HG02571 (cell line): Measurements from ENCODE around the gene PNP.
"Not testable (repeated sequence)": the region's sequence is repeated elsewhere in the genome, so short reads cannot be mapped to it uniquely, and the experiment has no call there.

Experiments used
- ATAC-seq: cut with Tn5 transposase; IDR thresholded peaks from one replicate; pipeline ENCODE4 v1.9.1; 2021; ENCODE audit warnings: mild to moderate bottlenecking, moderate library complexity; ENCODE audit not compliant: unreplicated experiment

Gene PNP

DNA sequence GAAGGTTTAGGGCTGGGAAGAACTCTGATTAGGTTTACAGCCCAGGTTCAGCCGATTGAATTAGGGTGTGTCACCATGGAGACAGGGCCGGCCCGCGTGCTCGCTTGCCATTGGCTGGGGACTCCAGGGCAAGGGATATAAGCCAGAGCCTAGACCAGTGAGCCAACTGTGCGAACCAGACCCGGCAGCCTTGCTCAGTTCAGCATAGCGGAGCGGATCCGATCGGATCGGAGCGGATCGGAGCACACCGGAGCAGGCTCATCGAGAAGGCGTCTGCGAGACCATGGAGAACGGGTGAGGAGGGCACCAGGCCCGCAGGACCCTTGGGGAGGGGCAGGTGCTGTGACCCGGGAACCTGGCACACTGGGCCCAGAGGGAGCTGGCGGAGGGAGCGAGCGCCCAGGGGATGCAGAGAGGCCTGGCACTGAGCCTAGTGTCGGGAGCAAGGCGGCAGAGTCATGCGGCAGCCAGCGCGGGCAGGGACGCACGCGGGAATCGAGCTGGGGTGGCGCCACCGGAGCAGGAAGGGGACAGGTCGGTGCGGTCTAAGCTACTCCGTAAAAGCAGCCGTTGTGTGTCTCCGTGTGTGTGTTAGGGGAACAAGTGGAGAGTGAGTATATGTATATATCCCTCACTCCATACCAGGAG lies at the start of gene PNP:
PNP (plus strand) TSS at position 165 of the 648 bp plus-strand sequence; CDS start at position 284, 119 bp downstream.
- ATAC-seq, result peak; percentile 95

DNA sequence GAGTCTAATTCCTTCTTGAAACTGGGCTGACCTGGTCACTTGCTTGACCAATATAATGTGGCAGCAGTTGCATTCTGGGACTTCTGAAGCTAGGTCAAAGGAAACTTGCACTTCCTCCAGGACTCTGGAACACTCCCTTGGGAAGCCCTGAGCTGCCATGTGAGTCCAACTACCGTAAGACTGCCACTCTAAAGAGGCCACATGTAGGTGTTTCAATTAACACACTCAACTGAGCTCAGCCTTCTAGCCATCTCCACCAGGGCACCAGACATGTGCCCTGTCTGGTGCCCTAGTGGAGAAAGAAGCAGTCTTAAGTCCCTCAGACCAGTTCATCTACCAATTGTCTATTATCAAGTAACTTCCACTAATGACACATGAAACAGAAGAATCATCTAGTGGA lies 49.8 kb upstream of the PNP start:
- no peak for ATAC-seq

DNA sequence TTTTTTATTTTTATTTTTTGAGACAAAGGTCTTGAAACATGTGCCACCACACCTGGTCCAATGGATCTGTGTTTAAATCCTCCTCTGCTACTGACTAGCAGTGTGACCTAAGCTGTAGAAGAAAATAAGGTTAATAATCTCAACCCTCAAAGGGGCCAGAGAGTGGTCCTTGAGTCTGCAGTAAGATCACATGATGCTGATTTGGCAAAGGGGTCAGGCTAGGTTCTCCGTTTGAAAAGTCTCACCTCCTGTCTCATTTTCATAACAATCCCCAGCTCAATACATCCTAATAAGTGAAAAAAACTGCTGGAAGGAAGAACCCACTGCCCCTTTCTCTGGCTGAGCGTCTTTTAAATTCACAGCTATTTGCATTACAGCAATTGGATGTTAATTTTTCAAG lies 47.9 kb upstream of the PNP start:
- no peak for ATAC-seq

DNA sequence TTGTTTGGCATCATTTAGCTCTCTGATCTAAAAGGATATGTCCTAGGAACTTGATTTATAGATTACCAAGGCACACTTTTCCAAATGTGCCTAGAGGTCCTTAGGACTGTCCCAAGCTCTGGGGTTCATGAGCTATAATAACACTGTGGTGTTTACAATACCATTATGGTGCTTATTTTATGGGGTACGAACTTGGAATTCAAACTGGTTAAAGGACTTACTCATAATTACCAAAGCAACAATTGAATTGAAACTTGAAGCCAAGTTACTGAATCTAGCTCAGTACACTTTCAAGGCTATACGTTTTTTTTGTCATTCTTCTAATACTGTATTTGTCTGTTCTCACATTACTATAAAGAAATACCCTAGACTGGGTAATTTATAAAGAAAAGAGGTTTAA lies 46.3 kb upstream of the PNP start:
- ATAC-seq, result no peak

DNA sequence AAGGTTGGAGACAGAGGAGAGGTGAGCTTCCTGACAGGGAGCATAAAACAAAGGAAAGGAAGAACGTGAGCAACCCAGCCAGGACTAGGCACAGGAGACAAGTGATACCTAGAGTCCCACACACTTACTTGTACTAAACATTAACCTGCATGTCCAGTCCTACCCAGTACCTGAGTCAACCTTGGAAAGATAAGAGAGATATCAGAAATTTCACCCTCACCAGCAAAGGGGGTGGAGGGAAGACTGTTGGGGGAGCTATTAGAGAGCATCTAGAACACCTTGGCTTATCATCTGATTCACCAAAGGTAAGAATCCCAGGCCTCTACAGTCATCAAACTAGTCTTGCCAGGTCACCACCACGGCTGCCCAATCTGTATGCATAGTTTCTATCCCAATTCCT lies 44.4 kb upstream of the PNP start:
- ATAC-seq, result no peak

DNA sequence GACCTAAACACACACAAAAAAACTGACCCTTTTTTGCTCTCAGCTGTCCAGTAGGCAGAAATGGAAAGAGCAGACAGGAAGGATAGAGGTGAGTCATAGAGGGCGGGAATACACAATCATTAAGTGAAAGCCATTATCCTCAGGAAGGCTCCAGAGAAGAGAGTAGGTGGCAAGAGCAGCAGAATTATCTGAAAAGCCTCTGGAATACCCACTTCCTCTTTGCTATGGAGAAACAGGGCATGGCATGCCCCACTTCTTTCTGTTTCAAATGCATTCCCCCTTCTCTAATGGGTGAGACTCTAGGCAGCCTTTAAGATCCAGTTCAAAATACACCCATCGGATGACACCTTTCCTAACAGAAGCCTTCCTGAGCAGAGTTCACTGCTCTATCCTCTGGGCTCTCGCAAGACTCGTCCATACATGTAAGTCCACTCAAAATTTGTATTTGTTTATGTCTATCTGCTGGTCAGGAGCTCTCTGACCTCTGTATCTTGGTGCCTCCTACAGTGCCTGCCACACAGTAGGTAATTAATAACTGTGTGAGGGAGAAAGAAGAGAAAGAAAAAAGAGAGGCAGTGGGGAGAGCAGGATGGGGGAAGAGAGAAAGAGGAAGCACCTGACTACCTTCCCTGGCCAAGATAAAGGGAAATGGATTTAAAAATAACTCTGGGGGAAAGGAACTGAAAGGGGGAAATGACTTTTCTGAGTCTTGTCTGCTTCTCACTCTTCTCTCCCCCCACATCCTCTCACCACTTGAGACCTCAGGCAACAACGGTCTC lies 41.8 kb upstream of the PNP start:
- ATAC-seq, result no peak

DNA sequence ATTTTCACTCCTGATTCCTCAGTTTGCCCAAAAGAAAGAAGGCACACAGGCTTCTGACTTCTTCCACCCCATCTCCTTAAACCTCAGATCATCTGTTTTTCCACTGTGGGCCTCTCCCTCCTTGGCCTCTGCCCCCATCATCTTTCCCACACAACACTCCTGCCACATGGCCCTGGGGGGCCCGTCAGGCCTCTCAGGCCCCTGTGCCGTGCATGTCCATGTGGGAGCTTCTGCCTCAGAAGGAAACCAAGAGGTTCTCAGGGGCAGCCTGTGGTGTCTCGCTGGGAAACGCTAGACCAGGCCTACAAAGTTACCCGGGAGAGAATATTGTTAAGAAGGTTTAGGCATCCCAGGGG lies 41.2 kb upstream of the PNP start:
- no peak for ATAC-seq

DNA sequence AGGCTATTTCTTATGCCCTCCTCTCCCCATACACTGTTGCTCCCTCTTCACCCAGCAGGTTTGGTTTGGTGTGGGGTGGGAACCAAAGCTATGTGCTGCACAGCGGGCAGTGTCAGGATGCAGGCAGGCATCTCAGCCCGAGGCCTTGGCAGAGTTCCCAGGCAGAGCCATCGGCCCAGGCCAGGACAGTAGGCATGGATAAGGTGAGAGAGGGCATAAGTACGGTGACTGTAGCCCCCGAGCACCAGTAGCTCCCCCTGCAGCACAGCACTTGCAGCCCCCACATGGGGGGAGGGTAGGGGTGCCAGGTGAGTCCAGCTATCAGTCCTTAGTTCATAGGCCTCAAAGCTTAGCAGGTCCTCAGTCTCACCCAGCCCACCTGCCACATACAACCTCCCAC lies 40.4 kb upstream of the PNP start:
- ATAC-seq, result no peak

DNA sequence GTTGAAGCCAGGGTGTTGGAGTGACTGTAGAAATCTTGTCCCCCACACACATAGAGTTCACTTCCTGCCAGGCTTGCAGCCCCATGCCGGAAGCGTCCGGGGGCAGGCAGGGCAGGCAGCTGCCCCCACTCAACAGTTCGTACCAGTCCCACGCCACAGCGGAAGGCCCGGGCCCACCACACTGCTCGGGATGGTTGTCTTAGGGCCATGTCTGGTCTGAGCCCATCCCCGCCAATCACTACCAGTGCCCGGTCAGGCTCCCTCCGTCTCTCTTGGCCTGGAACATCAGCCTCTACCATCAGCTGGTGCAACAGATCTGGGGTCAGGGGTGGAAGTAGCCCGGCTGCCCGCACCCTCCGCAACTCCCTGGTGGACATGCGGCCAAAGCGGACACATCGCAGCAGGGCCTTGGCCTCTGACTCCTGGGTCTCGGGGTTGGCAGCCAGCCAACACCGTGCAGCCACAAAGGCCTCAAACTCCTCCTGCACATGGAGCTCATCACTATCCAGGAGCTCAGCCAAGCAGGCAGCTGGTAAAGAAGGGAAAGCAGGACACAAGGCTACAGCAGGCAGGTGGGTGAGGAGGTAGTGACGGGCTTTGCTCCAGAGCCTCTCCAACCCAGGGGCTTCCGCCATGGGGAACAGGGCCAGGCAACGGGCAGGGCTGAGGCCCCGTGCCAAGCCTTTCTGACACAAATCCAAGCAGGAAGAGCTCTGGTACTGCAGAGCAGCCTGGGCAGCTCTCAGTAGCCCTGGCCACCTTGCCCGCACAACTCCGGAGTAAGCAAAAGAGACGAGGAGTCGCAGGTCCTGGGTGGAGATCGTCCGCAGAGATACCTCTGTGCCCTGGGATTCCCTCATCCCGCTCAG lies 39.2 kb upstream of the PNP start:
- ATAC-seq, result no peak

DNA sequence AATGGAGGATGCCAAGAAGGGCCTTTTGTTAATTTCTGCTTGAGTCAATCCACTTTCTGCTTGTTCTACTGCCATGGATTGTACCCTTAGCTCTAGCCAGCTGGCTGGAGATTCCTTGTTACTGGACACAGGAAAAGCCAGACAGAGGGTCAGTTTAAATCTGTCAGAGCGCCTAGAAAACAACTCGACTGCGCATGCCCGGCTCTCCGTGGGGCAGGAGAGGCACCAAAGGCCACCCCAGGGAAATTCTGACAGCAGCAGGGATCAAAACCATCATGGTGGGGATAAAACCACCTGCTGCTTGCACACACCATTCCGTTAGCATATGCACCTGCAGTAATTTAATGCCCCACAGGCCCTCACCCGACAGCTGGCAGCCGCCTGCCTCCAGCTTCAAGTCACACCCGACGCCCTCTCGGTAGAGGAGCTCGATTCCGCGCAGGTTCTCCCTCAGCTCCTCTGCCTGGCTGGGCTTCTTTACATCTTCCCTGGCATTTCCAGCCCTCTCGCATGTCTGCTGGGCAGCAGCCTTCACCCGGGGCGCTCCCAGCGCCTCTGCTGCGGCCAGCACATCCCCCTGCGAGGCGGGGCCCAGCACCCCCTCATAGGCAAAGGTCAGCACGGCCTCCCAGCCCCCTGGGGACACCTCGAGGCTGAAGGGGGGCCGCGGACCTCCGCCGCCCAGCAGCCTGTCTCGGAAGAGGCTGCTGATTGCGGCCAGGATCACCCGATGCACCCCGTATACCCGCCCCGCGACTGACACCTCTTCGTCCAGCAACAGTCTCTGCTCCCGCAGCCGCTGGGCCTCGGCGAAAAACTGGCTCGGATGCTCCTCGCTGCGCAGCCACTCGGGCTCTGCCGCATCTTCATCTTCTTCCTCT lies 34.3 kb upstream of the PNP start:
- no peak for ATAC-seq

DNA sequence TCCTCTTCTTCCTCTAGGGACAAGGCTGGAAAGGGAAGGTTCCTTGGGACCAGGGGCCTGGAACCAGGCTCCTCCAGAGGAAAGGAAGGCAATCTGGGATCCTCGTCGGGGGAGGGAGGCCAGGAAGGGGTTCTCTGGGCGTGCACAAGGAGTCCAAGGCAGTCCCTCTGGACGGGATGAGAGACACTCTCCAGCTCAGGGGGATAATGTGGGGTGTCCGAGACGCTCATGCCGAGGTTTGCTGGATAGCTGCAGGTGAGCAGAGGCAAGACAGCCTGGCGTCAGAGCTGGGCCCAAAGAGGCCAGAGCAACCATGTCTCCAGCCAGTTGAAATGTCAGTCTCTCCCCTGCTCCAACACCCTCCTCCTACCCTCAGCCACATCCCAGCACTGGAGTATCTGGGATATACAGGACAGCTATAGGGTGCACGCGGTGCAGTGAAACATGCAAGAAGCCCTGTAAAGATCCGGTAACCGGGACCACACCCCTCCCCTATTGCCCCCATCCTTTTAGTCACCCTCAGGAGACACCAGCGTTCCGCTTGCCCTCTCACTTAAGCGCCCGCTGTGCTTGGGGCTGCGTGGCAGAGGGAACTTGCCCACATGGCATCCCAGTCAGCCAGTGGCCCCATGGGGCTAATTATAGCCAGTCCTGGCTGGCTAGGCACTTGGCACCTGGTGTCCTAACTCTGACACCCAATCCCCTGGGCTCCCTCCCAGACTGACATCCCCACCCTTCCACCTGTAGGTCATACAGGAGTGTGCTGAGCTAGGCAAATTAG lies 33.4 kb upstream of the PNP start, which contains the start of gene KLHL33:
KLHL33 (minus strand) TSS at position 585 of the 781 bp plus-strand sequence; CDS start at position 230, 355 bp downstream.
- no peak for ATAC-seq

DNA sequence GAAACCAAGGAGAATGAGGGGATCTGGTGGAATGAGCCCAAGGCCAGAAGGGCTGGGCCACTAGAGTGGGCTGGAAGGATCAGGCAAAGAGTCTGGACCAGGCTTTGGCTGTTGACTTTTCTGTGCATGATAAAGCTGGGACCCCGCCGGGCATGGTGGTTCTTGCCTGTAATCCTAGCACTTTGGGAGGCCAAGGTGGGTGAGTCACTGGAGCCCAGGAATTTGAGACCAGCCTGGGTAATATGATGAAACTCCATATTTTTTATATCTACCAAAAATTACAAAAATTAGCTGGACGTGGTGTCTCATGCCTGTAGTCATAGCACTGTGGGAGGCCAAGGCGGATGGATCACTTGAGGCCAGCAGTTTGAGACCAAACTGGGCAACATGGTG lies 32.8 kb upstream of the PNP start:
- ATAC-seq, result no peak

DNA sequence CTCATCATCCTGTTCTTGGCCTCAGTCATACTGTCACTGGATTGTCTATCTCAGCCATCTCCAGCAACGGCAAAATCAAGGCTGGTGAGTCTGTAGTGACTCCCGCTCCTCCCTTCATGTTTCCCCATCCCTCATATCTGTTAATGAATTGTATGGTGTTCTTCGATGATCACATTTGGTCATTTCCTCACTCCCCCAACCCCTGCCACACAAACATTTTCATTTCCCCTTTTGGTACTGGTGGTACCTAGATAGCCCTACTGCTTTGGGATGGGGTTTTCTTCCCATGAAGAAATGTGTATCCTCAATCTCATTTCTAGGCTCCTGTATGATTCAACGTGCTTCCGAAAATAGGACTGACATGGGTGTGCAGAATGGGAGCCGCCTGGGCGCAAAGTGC lies 30.5 kb upstream of the PNP start:
- ATAC-seq, result no peak

DNA sequence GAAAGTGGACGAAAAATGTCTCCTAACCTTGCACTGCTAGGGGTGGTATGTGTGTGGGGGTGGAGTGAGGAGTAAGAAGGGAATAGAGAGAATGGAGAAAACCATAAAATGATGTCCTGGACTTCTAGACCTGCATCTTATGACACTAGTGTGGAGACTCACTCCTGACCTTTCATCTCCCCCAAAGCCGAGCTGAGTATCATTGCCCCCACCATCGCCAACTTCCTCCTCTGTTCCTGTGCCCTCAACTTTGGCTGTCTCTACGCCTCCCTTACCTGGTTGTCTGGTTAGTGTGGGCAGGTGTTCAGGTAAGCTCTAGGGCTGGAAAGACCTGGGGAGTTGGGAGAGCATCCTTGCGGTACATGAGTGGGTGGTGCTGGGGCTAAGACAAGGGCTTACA lies 28.7 kb upstream of the PNP start:
- ATAC-seq, result no peak

DNA sequence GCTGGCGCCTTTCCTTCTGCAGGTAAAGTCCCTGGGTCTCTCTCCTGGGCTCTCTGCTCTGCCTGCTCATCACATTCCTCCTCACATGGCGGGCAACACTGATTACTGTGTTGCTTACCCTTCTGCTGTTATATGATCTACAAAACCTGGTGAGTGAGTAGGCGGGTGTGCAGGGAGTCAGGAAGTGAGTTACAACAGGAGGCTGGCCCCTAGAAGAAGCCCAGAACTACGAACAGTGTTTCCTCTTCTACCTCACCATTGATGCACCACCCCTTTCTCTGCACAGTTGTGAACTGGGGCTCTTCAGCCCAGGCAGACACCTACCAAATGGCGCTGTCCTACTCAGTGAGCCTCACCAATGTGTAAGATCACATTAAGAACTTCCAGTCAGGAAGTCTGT lies 28.3 kb upstream of the PNP start:
- ATAC-seq, result no peak

DNA sequence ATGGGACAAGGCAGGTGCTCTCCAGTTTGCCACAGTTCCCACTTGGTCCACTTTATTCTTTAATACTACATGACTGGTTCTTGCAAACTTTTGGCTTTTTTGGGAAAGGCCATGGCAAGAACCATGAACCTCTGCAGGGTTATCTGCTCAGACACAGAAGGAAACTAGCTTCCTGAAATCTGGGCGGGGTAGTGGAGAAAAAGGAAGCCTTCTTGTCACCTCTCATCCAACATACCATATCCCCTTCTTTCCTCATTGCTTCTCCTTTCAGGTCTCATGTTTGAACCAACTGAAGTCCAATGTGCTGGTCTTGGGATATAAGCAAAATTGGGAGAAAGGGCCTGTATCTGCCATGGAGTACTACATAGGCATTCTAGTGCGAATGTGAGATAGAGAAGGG lies 27.7 kb upstream of the PNP start:
- no peak for ATAC-seq

DNA sequence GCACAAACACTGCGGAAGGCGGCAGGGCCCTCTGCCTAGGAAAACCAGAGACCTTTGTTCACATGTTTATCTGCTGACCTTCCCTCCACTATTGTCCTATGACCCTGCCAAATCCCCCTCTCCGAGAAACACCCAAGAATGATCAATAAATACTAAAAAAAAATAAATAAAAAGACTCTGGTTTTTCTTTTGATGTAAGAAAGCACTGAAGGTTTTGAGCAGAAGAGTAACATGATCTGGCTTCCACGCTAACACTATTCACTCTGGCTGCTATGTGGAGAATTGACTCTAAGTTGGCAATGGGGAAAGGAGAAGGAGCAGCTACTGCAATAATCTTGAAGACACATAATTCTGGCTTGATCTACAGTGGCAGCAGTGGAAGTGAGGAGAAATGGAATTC lies 25.6 kb upstream of the PNP start:
- ATAC-seq, result not testable (repeated sequence)

DNA sequence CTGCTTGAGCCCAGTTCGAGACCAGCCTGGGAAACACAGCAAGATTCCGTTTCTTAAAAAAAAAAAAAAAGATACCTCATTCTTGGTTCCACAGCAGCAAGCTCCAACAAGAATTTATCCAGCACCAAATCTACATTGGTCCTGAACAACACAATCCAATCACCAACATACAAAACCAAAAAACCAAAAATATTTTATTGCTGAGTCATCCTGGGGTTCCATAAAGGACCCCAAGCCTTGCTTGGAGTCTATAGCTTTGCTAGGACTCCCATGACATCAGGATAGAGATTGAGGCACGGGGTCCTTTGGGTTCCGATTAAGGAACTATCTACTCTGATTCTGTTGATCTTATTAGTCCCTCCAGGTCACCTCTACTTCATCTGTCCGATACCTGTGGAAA lies 22.3 kb upstream of the PNP start:
- no peak for ATAC-seq

DNA sequence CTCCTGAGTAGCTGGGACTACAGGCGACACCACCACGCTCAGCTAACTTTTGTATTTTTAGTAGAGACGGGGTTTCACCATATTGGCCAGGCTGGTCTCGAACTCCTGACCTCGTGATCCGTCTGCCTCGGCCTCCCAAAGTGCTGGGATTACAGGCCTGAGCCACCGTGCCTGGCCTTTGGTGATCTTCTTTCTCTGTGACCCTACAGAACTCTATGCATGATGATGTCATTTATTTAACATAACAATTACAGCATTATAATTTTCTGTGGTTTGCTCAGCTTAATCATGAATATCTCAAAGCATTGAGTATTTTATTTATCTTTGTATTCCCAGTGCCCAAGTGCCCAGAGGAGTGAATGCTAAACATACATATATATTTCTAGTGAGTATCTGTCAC lies 16.4 kb upstream of the PNP start:
- ATAC-seq, result not testable (repeated sequence)
